GM12874 (cell line): Measurements from ENCODE around the gene PET100.

Experiments
- TF ChIP-seq, protein P1 (sequence below): IDR thresholded peaks from 2 replicates; pipeline ENCODE4 v1.5.1; 2011; ENCODE audit warnings: low read depth, mild to moderate bottlenecking, control low read depth, low read length, moderate library complexity; ENCODE audit not compliant: insufficient read depth

PET100 gene

DNA sequence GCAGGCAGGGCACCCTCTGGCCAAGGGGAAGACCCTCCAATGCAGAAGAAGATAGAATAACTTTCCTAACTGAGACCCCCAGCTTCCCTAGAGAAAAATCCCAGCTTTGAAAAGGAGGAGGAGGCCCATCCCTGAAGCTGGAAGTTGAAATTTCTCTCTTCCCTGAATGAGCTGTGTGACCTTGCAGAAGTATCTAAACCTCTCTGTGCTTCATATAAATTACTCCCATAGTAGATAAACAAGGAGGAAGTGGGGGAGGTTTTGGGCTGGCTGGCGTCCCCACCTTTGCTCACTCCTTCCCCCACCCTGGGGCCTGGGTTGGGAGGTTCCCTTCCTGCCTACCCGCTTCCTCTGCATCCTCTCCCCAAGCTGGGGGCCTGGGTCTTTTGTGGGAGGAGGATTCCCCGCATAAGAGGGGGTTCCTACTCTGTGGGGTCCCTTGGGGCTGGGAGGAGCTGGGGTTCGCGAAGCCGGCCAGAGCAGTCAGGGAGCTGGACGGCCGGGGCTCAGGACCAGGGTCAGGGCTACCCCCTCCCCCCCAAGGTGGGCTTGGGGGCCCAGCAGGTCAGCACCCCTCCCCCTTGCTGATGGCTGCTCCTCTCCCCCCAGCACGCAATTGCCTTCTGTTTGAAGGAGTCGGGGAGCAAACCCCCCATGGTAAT, 22.2 kb upstream of the PET100 start:
- TF ChIP-seq, protein P1, sequence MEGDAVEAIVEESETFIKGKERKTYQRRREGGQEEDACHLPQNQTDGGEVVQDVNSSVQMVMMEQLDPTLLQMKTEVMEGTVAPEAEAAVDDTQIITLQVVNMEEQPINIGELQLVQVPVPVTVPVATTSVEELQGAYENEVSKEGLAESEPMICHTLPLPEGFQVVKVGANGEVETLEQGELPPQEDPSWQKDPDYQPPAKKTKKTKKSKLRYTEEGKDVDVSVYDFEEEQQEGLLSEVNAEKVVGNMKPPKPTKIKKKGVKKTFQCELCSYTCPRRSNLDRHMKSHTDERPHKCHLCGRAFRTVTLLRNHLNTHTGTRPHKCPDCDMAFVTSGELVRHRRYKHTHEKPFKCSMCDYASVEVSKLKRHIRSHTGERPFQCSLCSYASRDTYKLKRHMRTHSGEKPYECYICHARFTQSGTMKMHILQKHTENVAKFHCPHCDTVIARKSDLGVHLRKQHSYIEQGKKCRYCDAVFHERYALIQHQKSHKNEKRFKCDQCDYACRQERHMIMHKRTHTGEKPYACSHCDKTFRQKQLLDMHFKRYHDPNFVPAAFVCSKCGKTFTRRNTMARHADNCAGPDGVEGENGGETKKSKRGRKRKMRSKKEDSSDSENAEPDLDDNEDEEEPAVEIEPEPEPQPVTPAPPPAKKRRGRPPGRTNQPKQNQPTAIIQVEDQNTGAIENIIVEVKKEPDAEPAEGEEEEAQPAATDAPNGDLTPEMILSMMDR, result no peak

DNA sequence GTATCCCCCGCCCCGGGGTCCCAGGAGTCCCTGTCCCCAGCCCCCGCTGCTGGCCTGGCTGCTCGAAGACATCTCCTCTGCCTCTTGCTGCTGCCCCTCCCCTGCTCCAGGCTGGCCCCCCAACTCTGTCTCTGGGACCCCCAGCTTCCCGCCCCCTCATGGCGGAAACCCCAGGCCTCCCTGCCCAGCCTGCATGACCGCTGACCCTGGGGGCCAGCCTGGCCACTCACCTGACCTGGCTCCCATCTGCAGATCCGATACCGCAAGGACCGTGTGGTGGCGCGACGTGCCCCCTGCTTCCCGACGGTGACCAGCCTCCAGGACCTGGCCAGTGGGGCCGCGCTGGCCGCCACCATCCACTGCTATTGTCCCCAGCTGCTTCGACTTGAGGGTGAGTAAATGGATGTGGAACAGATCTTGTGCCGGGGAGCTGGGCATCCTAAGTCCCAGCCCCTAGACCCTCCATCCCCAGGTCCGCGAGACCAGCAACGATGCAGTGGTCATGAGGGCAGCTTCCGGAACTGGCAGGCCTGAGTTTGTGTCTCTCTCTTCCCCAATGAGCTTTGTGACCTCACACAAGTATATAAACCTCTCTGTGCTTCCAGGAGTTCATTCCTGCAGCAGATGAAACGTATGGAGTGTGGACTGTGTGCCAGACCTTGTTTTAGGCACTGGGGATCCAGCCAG, 21.6 kb upstream of the PET100 start:
- TF ChIP-seq, protein P1, result no peak

DNA sequence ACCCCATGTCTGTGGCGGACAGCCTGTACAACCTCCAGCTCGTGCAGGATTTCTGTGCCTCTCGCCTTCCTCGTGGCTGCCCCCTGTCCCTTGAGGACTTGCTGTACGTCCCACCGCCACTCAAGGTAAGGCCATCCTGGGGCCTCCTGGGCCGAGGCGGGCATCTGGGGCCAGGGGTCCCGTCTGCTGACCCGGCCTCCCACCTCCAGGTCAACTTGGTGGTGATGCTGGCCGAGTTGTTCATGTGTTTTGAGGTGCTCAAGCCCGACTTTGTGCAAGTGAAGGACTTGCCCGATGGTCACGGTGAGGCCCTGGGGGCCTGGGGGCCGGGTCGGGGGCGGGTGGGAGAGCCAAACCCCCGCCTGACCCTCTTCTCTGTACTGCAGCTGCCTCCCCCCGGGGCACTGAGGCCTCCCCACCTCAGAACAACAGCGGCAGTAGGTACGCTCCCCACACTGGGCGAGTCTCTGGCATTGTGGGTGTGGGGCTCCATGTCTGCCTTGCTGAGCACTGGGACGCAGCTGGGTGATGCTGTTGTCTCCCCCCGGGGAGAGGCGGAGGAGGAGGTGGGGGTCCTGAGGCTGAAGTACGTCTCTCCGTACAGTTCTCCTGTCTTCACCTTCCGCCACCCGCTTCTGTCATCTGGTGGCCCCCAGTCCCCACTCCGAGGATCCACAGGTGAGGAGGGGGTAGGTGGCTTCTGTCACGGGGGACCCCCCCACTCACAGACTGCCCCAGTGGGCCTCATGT, 18.9 kb upstream of the PET100 start:
- TF ChIP-seq, protein P1, result no peak

DNA sequence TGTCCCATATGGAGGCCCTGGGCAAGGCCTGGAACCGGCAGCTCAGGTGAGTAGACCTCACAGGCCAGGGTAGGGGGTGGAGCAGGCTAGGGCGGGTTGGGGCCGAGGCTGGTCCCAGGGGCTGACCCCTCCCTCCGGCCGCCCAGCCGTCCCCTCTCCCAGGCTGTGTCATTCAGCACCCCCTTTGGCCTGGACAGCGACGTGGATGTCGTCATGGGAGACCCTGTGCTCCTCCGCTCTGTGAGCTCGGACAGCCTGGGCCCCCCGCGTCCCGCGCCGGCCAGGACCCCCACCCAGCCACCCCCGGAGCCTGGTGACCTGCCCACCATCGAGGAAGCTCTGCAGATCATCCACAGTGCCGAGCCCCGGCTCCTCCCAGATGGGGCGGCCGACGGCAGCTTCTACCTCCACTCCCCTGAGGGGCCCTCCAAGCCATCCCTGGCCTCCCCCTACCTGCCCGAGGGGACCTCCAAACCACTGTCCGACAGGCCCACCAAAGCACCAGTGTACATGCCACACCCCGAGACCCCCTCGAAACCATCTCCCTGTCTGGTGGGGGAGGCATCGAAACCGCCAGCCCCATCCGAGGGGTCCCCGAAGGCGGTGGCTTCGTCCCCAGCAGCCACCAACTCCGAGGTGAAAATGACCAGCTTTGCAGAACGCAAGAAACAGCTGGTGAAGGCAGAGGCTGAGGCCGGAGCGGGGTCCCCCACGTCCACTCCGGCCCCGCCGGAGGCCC, 17.9 kb upstream of the PET100 start:
- TF ChIP-seq, protein P1, result no peak

DNA sequence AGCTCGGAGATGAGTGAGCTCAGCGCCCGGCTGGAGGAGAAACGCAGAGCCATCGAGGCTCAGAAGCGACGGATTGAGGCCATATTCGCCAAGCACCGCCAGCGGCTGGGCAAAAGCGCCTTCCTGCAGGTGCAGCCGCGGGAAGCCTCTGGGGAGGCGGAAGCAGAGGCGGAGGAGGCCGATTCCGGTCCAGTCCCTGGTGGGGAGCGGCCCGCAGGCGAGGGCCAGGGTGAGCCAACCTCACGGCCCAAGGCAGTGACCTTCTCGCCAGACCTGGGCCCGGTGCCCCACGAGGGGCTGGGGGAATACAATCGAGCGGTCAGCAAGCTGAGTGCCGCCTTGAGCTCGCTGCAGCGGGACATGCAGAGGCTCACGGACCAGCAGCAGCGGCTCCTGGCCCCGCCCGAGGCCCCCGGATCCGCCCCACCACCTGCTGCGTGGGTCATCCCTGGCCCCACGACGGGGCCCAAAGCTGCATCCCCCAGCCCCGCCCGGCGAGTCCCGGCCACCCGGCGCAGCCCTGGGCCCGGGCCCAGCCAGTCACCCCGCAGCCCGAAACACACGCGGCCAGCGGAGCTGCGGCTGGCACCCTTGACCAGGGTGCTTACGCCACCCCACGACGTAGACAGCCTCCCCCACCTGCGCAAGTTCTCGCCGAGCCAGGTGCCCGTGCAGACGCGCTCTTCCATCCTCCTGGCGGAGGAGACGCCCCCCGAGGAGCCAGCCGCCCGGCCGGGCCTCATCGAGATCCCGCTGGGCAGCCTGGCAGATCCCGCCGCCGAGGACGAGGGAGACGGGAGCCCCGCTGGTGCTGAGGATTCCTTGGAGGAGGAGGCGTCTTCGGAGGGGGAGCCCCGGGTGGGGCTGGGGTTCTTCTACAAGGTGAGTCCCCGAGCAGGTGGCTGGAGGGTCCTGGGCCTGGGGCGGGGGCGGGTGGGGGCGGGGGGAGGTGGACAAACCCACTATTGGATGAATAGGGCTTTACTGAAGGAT, 17.0 kb upstream of the PET100 start:
- TF ChIP-seq, protein P1, result no peak

DNA sequence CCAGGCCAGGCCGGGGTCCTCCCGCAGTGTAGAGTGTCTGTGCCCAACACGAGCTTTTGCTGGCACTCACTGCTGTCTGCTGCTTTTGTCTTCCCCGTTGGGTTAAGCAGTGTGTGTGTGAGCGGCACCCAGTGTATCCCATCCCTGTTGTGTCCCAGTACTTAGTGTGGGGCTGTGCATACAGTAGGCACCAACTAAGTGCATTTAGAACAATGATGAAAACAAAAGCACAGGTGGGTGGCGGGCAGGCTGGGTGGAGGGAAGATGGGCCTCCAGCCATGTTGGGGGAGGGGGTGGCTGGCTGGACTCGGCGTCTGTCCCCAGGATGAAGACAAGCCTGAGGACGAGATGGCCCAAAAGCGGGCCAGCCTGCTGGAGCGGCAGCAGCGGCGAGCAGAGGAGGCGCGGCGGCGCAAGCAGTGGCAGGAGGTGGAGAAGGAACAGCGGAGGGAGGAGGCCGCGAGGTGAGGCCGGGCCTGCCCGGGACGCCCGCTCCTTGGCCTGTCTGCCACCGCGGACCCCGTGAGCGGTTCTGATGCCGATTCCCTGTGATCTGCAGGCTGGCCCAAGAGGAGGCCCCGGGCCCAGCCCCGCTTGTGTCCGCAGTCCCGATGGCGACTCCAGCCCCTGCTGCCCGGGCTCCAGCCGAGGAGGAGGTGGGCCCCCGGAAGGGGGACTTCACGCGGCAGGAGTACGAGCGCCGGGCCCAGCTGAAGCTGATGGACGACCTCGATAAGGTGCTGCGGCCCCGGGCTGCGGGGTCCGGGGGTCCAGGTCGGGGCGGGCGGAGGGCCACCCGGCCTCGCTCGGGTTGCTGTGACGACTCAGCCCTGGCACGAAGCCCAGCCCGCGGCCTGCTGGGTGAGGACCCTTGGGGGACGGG, 14.5 kb upstream of the PET100 start:
- TF ChIP-seq, protein P1, result no peak
